HG03342 (cell line): ENCODE measurements around the gene INVS.

Experiments
- ATAC-seq: cut with Tn5 transposase; IDR thresholded peaks from one replicate; pipeline ENCODE4 v1.9.1; 2021; ENCODE audit warnings: mild to moderate bottlenecking, moderate library complexity; ENCODE audit not compliant: unreplicated experiment

The INVS gene

DNA sequence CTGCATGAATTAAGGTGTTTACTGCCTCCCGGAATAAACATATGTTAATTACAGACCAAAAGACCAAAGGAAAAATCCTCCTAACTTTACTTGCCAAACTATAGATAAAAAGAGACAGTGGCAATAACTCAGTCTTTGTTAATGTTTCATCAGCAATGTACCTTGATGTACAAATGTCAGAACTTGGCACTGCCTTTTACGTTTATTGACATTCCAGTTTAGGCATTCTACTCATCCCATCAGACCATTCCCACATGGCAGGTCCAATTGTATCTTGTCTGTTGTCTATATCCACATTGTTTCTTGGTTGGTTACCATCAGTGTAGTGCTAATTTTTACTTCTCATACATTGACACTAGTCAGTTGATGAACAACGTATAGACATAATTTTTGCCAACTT is 168.2 kb downstream of the INVS start:
- no peak for ATAC-seq

DNA sequence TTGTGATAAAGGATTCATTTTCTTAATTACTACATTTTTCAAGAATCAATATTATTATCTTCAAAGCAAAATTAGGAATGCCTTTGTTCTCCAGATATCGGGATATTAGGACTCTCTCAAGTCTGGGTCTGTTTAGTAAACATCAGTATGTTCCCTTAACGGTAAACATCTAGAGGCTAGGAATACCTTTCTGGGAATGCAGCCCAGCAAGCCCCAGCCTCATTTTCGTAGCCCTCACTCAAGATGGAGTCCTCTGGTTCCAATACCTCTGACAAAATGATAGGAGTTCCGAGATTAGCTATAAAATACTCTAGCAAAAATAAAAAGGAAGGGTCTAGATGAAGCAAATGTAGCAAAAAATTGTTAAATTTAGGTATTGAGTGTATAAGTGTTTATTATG is 169.2 kb downstream of the INVS start:
- no peak for ATAC-seq

DNA sequence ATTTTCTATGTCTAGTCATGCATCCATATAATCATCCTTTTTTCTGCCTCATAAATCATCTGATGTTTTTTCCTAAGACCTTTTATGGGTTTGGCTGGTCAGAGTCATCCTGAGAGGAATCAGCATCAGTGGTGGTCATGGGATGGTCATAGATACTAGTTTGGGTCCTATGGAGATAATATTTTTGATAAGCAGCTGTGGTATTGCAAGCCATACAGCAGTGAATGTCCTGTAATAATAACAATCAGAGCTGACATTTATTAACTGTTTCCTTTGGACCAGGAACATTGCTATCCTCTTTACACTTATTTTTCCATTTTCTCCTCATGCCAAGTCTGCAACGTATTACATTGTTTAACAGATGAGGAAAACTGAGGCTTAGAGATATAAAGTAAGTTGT is 170.6 kb downstream of the INVS start:
- no peak for ATAC-seq

DNA sequence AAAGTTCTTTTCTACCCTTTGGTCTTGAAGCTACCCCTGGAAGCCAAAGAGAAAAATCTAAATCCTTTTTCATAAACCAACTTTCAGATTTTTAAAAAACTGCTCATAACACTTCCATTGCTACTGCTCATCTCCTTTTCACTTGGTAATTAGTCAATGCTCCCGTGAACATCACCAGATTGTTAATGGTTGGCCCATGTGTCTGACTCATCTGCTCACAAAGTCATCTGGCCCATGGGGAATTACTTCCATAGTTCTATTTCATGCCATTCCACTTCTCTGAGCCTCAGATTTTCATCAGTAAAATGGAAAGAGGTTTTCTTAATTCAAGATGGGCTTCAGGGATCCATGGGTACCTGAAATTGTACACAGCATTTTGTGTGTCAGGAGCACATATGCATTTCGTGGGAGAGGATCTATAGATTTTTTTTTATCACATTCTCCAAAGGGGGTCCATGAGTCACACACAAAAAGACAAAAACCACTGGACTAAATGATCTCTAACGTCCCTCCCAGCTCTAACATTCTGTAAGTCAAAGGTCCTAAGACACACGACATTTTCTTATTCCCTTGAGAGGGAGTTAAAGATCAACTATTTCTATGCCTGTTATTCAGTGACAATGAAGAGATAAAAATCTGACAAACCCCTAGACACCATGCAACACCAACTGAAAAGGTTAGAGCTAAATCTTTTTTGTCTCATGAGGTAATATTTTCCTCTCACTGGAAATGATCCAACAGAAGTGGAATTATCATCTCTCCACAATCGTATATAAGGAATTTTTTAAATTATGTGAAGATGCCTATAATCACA is 178.3 kb downstream of the INVS start:
- ATAC-seq = no peak

DNA sequence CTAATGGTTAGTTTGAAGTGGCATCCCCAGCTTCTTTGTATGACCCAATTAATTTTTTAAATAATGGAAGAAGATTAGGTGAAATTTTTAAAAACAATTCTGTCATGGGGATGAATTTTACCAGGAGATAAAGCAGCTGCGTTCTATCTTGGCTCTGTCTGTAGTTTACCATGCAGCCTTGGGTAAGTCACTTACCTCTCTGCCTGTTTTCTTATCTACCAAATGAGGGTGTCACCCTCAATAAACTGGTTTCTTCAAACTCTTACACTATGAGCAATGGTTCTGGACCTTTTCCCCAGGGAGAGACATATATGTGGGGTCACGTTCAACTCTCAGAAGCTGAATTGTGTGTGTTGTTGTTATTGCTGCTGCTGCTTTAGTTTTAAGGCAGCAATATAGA is 182.0 kb downstream of the INVS start:
- no peak for ATAC-seq

DNA sequence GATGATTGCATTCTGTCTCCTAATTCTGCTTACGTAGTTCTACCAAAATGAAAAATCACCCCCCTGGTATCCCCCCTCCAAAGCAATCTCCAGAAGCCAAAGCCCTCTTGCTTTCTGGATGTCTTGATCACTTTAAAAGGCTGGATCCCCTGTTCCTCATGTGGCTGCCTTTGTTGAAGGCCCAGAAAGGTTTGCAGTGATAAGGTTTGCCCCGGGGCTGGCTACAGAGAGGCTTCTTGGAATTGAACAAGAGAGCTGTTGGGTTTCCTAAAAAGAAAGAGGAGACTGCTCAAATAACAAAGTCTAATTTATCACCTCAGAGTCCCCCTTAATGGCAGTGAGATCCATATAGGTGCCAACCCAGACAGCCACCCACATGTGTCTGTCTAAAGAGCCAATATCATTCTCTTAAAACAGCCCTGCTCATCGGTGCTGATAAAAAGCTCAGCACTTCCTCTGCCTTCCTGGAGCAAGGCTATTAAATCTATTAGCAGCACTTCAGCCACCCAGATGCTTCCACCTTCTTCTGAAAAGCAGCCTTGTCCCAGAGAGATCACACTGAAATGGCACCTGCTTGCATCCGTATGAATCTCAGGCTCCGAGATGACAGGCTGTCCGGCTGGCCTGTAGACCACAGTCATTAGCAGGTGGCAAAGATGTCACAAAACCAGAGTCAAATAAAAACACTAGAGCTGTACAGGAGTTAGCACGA is 182.8 kb downstream of the INVS start:
- ATAC-seq = no peak

DNA sequence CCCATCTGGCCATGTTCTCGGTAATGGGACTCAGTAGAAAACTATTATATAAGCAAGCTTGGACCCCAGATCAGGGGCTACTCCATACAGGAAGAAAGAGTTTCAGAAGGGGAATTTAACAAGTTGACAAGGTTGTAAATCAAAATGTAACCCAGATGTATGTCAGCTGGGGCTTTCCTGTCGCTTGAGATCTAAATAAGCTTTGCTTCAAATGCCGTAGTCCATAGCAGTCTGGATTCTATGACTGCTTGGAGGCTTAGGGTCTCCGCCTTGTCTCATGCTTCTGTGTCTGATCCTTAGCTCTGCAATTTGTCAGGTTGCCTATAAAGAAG is 183.3 kb downstream of the INVS start:
- no peak for ATAC-seq

DNA sequence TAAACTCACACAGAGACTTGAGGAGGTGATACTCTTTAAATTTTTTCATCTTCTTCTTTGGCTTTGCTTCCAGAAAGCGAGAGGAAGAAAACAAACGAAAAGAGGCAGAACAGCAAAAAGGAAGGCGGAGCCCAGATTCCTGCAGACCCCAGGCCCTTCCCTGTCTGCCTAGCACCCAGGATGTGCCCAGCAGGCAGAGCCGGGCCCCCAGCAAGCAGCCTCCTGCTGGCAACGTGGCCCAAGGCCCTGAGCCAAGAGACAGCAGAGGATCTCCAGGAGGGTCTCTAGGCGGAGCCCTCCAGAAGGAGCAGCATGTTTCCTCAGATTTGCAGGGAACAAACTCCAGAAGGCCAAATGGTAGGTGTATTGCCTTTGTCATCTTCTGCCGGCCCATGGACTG is 185.2 kb downstream of the INVS start:
- no peak for ATAC-seq

DNA sequence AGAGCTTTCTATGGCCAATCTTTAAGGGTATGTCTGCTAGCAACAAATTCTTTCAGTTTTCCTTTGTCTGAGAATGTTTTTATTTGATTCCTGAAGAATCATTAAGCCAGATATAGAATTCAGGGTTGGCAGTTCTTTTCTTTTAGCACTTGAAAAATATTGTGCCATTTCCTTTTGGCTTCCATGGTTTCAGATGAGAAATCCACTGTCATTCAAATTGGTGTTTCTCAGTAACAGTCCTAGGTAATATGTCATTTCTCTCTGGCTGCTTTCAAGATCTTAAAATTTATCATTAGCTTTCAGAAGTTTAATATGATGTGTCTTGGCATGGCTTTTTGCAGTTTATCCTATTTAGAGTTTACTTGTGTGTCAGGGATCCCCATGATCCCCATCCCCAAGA is 186.0 kb downstream of the INVS start:
- ATAC-seq = no peak

DNA sequence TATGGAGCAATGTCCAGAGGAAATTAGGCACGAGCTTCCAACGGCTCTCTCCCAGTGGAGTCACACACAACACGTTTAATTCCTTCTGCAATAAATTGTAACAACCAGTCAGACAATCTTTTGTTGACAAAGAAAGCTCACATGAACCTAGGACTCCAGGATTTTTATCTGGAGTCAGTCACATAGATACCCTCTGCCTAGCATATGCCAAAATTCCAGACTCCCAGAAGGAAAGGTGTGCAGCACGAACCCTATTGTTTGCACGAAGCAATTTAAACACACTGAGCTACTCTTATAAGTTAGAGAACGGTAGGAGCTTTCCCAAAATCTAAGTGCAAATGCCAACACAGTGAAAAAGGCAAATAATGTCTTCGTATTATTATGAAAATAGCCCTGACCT is 186.6 kb downstream of the INVS start:
- ATAC-seq = no peak

DNA sequence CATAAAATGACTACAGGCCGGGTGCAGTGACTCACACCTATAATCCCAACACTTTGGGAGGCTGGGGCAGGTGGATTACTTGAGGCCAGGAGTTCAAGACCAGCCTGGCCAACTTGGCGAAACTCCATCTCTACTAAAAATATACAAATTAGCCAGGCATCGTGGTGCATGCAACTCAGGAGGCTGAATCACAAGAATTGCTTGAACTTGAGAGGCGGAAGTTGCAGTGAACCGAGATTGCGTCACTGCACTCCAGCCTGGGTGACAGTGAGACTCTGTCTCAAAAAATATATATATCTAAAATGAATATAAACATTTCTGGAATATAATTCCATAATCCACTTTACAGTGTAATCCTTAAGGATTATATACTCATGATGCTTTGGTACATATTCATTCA is 187.2 kb downstream of the INVS start:
- no peak for ATAC-seq

DNA sequence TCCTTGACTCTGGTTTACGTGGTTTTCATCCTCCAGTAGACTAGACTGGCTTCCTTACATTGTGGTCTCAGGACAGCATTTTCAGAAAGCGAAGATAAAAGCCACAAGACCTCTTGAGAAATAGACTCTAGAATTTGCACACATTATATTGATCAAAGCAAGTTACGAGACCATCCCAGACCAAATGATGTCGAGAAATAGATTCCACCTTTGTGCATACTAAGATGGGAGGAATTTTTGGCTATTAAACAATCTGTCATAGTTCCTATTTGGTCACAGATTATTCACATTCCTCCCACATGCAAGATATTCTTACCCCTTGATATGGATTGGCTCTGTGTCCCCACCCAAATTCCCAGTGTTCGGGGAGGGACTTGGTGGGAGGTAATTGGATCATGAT is 188.1 kb downstream of the INVS start:
- ATAC-seq = no peak

DNA sequence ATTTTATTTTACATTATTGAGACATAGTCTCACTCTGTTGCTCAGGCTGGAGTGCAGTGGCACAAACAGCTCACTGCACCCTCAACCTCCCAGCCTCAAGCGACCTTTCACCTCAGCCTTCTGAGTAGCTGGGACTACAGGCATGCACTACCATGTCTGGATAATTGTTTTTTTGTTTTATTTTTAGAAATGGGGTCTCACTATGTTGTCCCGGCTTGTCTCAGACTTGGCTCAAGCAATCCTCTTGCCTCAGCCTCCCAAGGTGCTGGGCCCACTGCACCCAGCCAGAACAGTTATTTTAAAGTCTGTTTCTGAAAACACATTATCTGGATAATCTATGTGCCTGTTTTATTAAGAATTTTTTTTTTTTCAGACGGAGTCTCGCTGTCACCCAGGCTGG is 191.7 kb downstream of the INVS start:
- ATAC-seq = no peak

DNA sequence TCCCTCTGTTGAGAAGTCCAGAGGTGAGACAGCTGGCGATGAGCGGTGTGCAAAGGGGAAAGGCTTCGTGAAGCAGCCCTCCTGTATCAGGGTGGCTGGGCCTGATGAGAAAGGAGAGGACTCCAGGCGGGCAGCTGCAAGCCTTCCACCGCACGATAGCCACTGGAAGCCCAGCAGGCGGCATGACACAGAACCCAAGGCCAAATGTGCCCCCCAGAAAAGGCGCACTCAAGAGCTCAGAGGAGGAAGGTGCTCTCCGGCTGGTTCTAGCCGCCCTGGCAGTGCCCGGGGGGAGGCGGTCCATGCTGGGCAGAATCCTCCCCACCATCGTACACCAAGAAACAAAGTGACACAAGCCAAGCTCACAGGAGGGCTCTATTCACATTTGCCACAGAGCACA is 193.4 kb downstream of the INVS start:
- ATAC-seq = no peak

DNA sequence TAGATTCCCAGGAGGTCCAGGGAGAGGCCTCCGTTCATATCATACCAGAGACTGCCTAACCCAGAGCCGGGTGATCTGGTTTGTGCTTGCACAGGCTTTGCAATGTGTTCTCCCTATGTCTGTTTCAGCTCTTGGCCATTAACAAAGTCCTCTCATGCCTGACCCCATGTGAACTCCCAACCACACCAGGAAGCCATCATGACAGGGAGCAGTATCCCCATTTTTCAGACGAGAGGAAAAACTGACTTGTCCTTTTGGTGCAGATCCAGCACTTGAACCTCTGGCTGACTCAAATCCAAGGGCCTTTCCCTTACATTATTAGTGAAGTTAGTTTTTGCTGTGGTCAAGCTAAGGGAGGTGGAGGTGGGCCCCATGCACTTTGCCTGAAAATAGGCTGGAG is 195.3 kb downstream of the INVS start:
- ATAC-seq = no peak

DNA sequence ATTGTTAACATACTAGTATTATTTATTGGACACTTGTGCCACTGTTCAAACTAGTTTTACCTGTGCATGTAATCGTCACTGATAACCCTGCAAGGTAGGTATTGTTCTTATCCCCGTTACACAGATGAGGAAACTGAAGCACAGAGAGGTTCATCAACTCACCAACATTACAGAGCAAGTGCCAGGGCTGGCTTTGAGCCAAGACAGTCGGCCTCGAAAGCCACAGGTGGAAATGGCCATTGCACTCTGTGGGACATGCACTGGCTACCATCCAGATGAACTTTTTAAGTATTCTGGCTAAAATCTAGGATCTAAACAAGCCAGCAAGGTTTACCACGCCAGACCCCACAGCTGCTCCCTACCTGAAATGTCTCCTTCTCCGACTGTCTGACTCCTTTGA is 195.8 kb downstream of the INVS start:
- ATAC-seq = no peak

DNA sequence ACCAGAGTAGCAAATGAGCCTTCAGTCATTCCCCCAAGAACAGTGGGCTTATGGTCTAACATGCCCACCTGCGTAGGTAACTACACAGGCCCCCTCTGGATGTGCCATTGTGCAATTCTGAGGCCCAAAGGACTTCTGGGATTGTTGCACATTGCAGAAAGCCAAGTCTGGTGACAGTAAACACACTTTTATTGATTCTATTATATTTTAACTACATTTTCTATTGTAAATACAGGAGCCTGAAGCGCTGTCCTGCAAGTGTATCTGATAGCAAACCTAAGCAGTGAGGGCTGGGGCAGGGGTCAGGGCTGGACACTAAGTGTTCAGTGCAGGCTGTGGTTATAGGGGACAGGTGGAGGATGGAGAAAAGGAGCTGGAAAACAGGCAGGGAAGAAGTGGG is 196.2 kb downstream of the INVS start:
- ATAC-seq = no peak

DNA sequence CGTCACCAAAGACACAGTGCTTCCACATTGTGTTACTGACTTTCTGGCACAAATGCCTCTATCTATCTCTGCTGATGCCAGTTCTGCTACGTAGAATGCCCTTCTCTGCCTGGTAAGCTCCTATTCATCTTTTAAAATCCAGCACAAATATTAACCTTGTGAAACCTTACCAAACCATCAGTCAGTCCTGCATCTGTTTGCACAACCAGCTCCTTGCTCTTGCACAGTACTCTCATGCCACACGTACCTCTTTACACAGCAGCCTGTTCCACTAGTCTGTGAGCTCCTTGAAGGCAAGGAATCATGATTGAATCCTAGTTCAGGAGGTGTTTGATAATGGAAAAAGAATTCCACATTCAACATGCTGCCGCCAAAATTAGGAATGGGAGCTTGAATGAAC is 197.4 kb downstream of the INVS start:
- ATAC-seq = no peak

DNA sequence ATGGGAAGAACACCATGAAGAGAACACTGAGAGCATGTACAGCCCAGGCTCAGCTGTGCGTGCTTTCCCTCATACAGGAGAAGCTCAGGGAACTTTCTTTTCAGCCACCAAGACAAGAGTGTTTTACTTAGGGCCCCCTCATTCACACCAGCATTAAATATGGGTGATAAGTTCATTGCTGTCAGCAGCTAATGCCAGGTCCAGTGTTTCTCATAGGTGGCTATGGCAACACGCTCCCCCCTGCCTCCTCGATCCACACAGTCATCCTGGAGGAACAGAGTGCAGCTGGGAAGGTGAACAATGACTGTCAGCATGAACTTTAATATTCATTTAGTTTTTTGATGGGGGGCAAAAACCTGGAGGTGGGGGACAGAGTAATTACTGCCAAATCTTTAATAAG is 199.3 kb downstream of the INVS start:
- no peak for ATAC-seq

DNA sequence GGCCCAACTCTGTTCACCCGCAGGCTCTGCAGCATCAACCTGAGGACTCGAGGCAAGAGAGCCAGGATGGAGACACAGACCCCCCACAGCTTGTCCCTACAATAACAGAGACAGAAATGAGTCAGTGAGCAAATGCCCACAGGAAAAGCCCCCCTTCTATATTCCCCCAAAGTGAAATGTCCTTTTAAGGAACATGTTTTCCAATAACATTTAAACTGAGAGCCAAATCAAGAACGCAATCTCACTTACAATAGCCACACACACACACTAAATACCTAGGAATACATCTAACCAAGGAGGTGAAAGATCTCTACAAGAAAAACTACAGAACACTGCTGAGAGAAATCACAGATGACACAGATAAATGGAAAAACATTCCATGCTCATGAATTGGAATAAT is 204.7 kb downstream of the INVS start:
- ATAC-seq = no peak

DNA sequence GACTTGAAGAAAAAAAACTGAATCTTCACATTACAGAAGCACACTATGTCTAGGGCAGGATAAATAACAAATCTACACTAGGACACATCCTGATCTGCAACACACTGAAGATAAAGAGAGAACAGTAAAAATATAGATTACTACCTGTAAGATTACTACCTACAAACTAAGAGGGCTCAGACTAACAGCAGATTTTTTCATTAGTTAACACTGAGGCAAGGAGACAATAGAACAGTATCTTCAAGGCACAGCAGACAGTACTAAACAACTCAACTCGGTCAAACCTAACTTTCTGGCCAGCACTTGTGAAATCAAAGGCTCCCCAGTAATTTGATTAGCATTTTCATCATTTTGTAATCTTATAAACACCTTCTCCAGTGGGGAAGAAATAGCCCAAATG is 207.2 kb downstream of the INVS start:
- ATAC-seq = no peak

DNA sequence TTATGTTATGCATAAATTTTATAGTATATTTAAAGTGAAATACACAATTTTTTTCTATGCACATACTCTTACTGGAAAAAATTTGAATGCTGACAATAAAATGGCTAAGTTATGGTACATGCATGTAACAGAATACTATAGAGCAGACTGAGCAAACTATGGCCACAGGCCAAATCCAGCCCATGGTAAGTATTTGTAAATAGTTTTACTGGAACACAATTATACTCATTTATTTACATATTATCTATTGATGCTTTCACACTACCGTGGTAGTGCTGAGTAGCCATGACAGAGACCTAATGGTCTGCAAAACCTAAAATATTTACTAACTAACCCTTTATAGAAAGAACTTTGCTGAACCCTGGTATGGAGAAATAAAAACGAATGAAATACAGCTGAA is 208.0 kb downstream of the INVS start:
- ATAC-seq = no peak
